Activated T-helper 1 cell treated with Interleukin-2 at 50 U/mL for 16 hours (primary cell): Measurements from ENCODE around the gene PSMB9.

ENCODE experiments used
- DNase-seq: peaks from one replicate; pipeline ENCODE4 v3.0.0-alpha.2; 2020; ENCODE audit warnings: low read depth

Gene PSMB9

GRCh38 chr6:32908897-32909296 is 54.9 kb downstream of the PSMB9 start:
- DNase-seq, result no peak
